ENCODE data around the gene TCERG1L. TPM values are rescaled to one million over a fixed set of nuclear protein-coding genes. Genes with fewer than 3 reads are reported as not detected.
"Not testable (repeated sequence)": the region's sequence is repeated elsewhere in the genome, so short reads cannot be mapped to it uniquely, and the experiment has no call there.

Gene TCERG1L
- total RNA-seq, 1 experiment from 2014 or later = not detected

GRCh38 chr10:131080571-131080970 is 230.9 kb downstream of the TCERG1L start:
- Mint-ChIP-seq H3K4me1 (ENCODE audit: low read depth, unreplicated experiment) (no peaks in the 10 kb centered on the region), H3K27me3 (ENCODE audit: unreplicated experiment) (no peaks in the 10 kb centered on the region), H3K9me3 (ENCODE audit: low read depth, unreplicated experiment) (peaks cover 6% of the 10 kb centered on the region), H3K36me3 (ENCODE audit: insufficient read depth, unreplicated experiment) (no peaks in the 10 kb centered on the region), H3K27ac (ENCODE audit: unreplicated experiment) (no peak overlapping the region), H3K4me3 (ENCODE audit: low read depth, unreplicated experiment) (no peak overlapping the region)
- TF ChIP-seq CTCF (IDR thresholded peaks at IDR 0.05; ENCODE audit: unreplicated experiment) = no peak
- CTCF ChIA-PET = no interaction called here
- DNase-seq = no peak
- intact Hi-C loops (cut with micrococcal nuclease; ENCODE audit: unreplicated experiment) = no loop called here
- no TSS peak for BruUV-seq (replicated peaks)

DNA sequence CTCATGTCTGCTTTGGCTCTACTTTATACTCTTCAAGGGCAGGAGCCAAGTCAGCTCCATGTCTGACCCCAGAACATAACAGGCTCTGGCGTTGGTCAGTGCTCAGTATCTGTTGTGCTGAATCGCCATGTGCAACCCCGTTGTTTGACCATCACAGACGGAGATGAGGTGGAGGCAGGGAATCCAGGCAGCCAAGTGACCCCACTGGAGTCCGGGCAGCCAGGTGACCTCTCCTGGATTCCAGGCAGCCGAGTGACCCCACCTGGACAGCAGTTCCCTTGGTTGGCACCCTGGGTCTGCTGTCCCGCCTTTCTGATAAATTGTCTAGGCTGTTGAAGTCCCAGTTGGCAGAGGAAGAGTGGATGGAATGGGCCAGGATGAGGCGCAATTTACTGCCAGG is 232.2 kb downstream of the TCERG1L start:
- no peaks in the 10 kb centered on the region for H3K36me3 Mint-ChIP-seq (ENCODE audit: insufficient read depth, unreplicated experiment)
- no peaks in the 10 kb centered on the region for H3K4me1 Mint-ChIP-seq (ENCODE audit: low read depth, unreplicated experiment)
- DNase-seq = no peak
- H3K9me3 Mint-ChIP-seq (ENCODE audit: low read depth, unreplicated experiment) = peaks cover 6% of the 10 kb centered on the region
- intact Hi-C loops (cut with micrococcal nuclease; ENCODE audit: unreplicated experiment) = no loop called here
- CTCF ChIA-PET = no interaction called here
- no peaks in the 10 kb centered on the region for H3K27me3 Mint-ChIP-seq (ENCODE audit: unreplicated experiment)
- no peak for TF ChIP-seq CTCF (IDR thresholded peaks at IDR 0.05; ENCODE audit: unreplicated experiment)
- H3K4me3 Mint-ChIP-seq (ENCODE audit: low read depth, unreplicated experiment) = no peak overlapping the region
- no peak overlapping the region for H3K27ac Mint-ChIP-seq (ENCODE audit: unreplicated experiment)
- BruUV-seq (replicated peaks) = no TSS peak

GRCh38 chr10:131078882-131079280 is 232.6 kb downstream of the TCERG1L start:
- H3K27ac Mint-ChIP-seq (ENCODE audit: unreplicated experiment); H3K36me3 Mint-ChIP-seq (ENCODE audit: insufficient read depth, unreplicated experiment); H3K4me3 Mint-ChIP-seq (ENCODE audit: low read depth, unreplicated experiment); H3K4me1 Mint-ChIP-seq (ENCODE audit: low read depth, unreplicated experiment); intact Hi-C loops (cut with micrococcal nuclease; ENCODE audit: unreplicated experiment); BruUV-seq (replicated peaks); CTCF ChIA-PET; H3K27me3 Mint-ChIP-seq (ENCODE audit: unreplicated experiment); H3K9me3 Mint-ChIP-seq (ENCODE audit: low read depth, unreplicated experiment); DNase-seq: not testable (repeated sequence)

- peaks cover 3% of the 10 kb centered on the region for H3K9me3 Mint-ChIP-seq (ENCODE audit: low read depth, unreplicated experiment)
- BruUV-seq (replicated peaks) = no TSS peak
- H3K27ac Mint-ChIP-seq (ENCODE audit: unreplicated experiment) = no peak overlapping the region
- intact Hi-C loops (cut with micrococcal nuclease; ENCODE audit: unreplicated experiment) = no loop called here
- TF ChIP-seq CTCF (IDR thresholded peaks at IDR 0.05; ENCODE audit: unreplicated experiment) = no peak
- CTCF ChIA-PET = no interaction called here
- no peaks in the 10 kb centered on the region for H3K36me3 Mint-ChIP-seq (ENCODE audit: insufficient read depth, unreplicated experiment)
- no peak for DNase-seq
- H3K4me1 Mint-ChIP-seq (ENCODE audit: low read depth, unreplicated experiment) = no peaks in the 10 kb centered on the region
- no peak overlapping the region for H3K4me3 Mint-ChIP-seq (ENCODE audit: low read depth, unreplicated experiment)
- no peaks in the 10 kb centered on the region for H3K27me3 Mint-ChIP-seq (ENCODE audit: unreplicated experiment)
These were observed 233.2 kb downstream of the TCERG1L start for GRCh38 chr10:131078131-131078881.

DNA sequence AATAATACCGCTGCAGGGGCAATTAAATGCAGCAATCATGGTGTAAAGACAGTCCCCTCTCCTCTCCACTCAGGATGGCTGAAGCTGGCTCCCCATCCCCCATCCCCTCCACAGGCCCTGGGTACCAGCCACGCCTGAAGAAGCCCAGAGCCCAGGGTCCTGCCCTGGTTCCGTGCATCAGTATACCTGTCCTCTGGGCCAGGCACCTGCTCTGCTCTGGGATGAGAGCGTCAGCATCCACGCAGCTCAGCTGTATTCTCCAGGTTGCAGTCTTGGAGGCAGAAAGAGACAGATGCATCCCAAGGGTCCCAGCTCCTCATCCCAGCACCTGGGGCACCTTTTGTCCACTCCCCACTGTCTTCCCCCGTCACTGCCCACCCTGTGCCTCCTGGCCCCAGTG is 233.8 kb downstream of the TCERG1L start:
- no peak for DNase-seq
- Mint-ChIP-seq H3K4me1 (ENCODE audit: low read depth, unreplicated experiment) (no peaks in the 10 kb centered on the region), H3K36me3 (ENCODE audit: insufficient read depth, unreplicated experiment) (no peaks in the 10 kb centered on the region), H3K9me3 (ENCODE audit: low read depth, unreplicated experiment) (peaks cover 3% of the 10 kb centered on the region), H3K27ac (ENCODE audit: unreplicated experiment) (no peak overlapping the region), H3K27me3 (ENCODE audit: unreplicated experiment) (no peaks in the 10 kb centered on the region), H3K4me3 (ENCODE audit: low read depth, unreplicated experiment) (no peak overlapping the region)
- BruUV-seq (replicated peaks) = no TSS peak
- TF ChIP-seq CTCF (IDR thresholded peaks at IDR 0.05; ENCODE audit: unreplicated experiment) = no peak
- CTCF ChIA-PET = no interaction called here
- intact Hi-C loops (cut with micrococcal nuclease; ENCODE audit: unreplicated experiment) = no loop called here

Data from Calu3 (cell line).